Measurements from ENCODE around the gene RPS16.
"Not testable (repeated sequence)": the region's sequence is repeated elsewhere in the genome, so short reads cannot be mapped to it uniquely, and the experiment has no call there.

RPS16 gene

GRCh38 chr19:39435499-39436349 is at the start of gene RPS16:
RPS16 (minus strand) TSS chr19:39435949; CDS start chr19:39435895, 54 bp downstream.
- peak; percentile 99 for DNase-seq

- DNase-seq: no peak
Observed at GRCh38 chr19:39483141-39483540, 47.4 kb upstream of the RPS16 start.

- DNase-seq: no peak
Observed at GRCh38 chr19:39481676-39482075, 45.9 kb upstream of the RPS16 start.

- no peak for DNase-seq
Observed at GRCh38 chr19:39481229-39481545, 45.4 kb upstream of the RPS16 start.

- DNase-seq: peak; percentile 98
Observed at GRCh38 chr19:39480337-39481228, 44.8 kb upstream of the RPS16 start, which contains the start of gene TIMM50. TIMM50 (plus strand) TSS chr19:39480838; CDS start chr19:39480854, 16 bp downstream.

GRCh38 chr19:39479916-39480315 is 44.2 kb upstream of the RPS16 start:
- DNase-seq: no peak

GRCh38 chr19:39479319-39479801 is 43.6 kb upstream of the RPS16 start:
- DNase-seq: not testable (repeated sequence)

- DNase-seq: no peak
Observed at GRCh38 chr19:39475748-39476147, 40.0 kb upstream of the RPS16 start.

- peak; percentile 66 for DNase-seq
Observed at GRCh38 chr19:39474139-39474620, 38.4 kb upstream of the RPS16 start.

GRCh38 chr19:39473443-39473960 is 37.8 kb upstream of the RPS16 start:
- no peak for DNase-seq

- DNase-seq: no peak
Observed at GRCh38 chr19:39472746-39473442, 37.1 kb upstream of the RPS16 start.

- no peak for DNase-seq
Observed at GRCh38 chr19:39471756-39472536, 36.2 kb upstream of the RPS16 start.

- DNase-seq: no peak
Observed at GRCh38 chr19:39470724-39471339, 35.1 kb upstream of the RPS16 start.

- no peak for DNase-seq
Observed at GRCh38 chr19:39469567-39469966, 33.8 kb upstream of the RPS16 start.

GRCh38 chr19:39469036-39469435 is 33.3 kb upstream of the RPS16 start:
- DNase-seq: no peak

- no peak for DNase-seq
Observed at GRCh38 chr19:39467941-39468340, 32.2 kb upstream of the RPS16 start.

- no peak for DNase-seq
Observed at GRCh38 chr19:39465956-39466747, 30.4 kb upstream of the RPS16 start.

GRCh38 chr19:39463403-39463802 is 27.7 kb upstream of the RPS16 start:
- no peak for DNase-seq

GRCh38 chr19:39451257-39451656 is 15.5 kb upstream of the RPS16 start:
- not testable (repeated sequence) for DNase-seq

- DNase-seq: no peak
Observed at GRCh38 chr19:39449116-39449797, 13.5 kb upstream of the RPS16 start.
